ENCODE data around the gene PDSS2.
A peak's percentile ranks its signal among the peaks of the same experiment; 100 is the strongest.

Gene PDSS2

DNA sequence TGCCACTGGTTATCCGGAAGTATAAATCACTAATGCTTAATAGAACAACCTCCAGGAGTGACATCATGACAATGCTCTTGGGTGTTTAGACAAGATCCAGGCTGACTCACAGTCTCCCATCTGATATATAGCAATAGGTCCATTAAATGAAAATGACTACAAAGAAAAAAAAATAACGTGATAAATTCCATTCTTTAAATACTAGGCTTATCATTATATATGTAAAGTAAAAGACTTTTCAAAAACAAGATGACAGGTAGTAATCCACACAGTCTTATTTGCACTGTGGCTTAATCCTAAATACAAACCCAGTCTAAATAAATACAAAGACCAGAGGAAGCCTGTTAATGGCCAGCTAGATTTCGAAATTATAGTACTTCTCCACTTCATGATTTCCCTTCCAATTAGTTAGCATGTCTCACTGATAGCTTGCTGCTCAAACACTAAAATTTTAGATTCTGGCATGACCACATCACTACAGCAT is 195.0 kb downstream of the PDSS2 start:
- DNase-seq = no peak

DNA sequence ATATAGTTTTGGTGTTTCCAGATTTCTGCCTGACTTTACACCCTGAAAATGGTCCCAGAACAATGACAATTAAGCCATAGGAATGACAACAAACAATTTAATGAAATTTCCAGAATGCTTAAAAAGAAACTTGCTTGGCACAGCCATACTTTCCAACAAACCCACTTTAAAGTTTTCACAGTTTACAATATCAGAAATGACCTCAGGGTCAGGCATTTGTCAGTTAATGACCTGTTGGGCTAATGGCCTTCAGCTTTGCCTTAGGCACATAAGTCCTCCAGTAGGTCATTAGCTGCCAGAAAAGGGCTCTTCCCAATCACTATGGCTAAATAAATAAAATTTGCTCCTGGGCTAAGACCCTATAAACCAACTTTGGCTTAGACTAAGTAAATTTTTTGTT is 199.4 kb downstream of the PDSS2 start:
- DNase-seq = no peak

DNA sequence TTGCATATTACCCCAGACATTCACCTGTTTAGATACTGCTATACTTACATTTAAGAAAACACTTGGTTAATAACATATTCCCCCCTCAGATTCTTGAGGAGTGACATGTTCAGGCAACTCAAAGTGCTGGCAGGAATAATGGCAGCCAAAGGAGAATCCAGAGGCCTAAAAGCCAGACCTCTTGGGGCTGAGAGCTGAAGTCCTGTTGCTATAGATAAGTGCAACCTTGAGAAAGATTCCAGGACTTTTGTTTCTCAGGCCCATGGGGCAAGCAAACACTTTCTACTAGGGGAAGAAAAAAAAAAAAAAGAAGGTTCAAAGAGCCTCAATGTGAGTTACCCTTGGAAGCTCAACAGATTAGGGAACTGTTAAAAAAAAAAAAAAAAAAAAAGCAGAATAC is 211.2 kb downstream of the PDSS2 start:
- DNase-seq = no peak

DNA sequence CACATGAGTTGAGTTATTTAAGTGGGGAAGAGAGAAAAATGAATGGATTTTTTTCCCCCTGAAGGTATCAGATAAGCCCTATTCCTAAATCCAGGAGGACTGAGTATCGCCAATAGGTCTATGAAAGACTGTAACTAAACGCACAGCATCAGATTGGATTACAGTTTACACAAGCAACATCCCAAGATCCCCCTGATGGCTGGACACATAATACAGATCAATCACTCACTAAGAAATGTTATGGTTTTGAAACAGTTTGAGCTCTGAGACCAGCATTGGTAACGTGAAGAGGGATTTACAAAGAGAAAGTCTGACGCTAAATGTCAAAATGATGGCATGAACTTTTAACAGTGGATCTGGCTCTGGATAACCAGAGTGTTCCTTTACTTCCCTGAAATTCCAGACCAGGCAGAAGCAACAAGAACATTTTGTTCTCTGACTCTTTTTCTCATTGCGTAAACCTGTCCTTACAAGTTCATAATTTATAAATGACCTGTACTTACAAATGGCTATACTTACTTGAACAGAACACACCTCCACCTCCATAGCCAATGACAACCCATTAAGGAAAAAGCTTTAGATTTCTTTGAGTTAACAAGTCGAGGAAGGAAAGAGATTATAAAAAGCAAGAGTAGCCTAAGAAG is 212.3 kb downstream of the PDSS2 start:
- DNase-seq = no peak

DNA sequence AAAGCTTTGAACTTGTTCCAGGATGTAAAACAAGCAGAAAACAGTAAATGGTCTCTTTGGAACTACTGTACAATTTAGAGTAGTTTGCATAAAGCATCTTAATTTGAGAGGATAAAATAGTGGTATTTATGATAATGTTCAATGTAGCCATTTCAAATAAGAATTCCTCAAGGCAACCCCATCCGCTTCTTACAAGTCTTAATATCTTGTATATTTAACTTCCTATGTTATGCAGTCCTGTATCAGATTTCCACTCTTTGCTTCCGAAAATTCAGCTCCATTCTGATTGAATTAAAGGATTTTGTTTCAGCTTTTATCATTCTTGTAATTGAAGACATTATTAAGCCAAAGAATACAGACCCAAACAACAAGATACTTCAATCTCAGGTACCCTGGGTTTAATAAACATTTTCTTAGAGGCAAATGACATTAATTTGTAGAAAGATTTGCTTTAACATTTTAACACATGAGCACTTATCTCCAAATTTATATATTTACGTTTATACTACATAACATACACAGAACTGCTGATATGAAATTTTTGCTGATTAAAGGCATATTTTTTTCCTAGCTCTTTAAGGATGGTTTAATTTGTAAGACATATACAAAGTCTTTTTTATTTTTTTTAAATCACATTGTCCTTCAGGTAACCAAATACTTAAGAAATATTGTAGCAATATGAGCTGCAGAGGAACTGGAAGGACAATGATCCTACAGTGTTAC is 213.0 kb downstream of the PDSS2 start:
- no peak for DNase-seq

DNA sequence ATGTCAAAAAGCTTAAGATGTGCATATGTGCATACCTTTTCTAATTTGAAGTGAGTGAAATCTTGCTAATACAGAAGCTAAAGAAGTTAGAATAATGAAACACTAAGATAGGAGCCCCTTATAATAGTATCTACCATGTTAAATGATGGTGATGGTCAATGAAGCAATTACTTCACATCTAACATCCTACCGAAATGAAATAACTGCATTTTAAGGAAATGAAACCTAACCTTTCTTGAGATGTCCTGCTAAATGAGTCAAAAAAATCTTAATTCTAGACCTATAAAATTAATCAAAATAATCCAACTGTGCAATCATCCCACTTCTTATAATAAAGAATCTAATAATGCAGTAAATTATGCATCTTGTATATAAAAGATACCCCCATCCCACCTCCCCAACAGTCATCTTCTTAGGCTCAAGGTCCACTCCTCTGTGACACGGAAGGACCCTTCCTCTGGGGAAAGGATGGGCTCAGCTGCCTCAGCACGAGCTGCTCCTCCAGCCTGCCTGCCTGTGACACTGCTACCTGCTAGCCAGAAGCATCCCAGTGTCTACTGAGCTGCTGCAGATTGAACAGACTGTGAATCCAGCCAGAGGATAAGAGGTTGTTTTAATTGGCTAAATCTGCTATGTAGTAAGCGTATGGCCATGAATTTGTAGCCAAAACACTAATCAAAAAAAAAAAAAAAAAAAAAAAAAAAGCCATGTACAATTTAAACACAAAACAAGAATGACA is 214.5 kb downstream of the PDSS2 start:
- no peak for DNase-seq

DNA sequence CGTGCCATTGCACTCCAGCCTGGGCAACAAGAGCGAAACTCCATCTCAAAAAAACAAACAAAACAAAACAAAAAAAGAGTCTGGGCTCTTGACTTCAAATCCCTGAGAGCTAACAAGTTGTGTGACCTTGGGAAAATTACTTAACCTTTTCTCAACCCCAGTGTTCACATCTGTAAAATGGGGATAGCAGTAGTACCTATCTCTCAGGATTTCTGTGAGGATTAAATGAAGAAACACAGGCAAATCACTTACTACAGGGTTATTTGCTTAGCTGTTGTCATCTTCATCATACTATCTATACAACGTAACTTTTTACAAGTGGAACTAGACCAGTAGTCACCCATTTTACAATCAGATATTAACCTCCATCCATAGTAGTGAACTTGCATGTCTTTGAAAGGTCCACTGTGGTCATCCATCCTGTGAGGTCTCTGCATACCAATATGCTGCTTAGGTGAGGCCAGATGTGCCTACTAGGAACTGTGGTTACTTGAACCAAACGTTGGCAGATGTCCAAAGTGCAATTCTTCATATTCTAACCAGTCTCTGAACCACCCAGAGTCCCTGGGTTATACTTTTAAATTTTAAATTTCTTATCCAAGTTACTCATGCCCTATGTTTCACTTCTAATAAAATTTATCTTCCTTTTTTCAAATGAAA is 215.2 kb downstream of the PDSS2 start:
- DNase-seq = no peak

DNA sequence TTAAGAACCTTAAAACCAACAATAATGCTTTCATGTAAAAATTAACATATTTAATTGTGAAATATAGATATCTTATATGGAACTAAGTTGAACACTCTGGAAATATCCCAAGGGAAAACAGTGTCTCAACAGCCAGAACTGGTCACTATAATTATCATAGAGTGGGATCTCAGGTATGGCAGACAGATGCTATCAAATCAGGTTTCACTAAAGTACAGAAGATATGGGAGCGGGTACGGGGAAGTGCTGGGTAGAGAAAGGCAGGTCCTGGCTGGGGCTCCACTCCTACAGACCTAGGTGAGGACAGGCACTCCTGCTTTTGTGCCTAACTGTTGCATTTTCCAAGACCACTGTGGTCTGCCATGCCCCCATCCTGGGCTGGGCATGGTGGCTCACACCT is 215.9 kb downstream of the PDSS2 start:
- no peak for DNase-seq

DNA sequence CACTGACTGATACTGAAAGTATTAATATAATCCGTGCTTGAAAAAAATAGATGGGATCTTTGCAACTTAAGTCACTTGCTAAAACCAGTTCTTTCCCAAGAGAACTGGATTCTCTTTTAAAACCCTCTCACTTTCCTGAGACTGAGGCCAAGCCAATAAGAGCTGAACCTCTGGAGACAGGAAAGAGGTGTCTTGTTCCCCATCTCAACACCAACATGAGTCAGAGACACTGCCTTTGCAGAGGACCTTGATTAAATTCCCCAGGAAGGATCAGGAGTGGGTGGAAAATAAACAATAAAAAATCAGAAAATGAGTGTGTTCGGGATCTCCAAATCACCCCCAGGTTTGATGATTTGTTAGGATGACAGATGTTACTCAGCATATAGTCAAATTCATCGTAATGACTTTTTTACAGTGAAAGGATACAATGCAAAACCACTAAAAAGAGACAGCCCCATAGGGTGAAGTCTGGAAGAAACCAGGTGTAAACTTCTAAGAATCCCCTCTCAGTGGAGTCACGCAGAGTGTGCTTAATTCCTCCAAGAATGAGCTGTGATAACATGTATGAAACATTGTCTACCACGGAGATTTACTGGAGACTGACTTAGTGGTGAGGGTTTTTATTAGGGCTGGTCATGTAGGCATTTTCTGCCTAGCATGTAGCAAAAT is 221.2 kb downstream of the PDSS2 start:
- DNase-seq = peak; percentile 26

DNA sequence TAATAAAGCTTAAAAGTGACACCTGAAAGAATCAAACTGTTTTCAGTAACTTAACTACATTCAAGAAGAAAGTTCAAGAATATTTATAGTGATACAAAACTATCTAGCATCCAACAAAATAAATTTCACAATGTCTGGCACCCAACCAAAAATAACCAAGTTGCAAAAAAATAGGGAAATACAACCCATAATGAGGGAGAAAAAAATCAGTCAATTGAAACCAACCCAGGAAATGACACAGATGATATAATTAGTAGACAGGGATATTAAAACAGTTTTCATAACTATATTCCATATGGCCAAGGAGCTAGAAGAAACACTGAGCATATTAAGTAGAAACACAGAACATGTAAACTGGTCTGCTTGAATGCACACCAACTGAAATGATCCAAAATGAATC is 223.9 kb downstream of the PDSS2 start:
- DNase-seq = no peak

DNA sequence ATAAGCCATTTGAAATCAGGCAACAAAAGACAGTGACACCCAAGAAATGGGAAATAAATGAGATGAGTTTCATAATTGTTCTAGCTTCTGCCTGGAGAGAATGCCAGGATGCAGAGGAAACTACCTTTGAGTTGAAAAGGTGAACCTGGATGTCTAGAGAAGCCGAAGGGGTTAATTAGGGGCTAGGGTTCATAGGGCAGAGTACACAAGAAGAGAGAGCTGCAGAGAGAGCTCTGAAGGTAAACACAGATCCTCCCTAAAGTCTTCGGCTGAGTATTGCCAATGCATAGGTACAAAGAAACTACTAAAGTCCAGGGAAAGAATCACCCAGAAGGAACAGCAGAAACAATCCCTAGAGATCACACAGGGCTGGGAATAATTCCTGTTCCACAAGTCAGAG is 224.4 kb downstream of the PDSS2 start:
- DNase-seq = no peak

DNA sequence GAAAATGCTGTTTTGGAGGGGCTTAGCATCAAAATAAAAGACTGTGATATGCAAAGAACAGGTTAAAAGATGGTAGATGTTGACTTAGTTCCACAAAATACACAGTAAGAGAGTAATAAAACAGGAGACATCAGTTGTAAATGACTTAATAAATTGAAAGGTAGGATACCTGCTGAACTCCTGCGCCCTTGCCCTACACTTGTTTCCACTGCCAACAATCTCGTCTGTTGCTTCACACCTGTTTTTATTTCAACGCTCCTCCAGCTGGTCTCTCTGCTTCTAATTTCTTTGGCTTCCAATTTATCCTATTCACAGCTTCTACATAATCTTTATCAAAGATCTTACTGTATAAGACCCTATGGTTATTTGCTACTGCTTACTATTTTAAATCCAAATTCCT is 228.1 kb downstream of the PDSS2 start:
- DNase-seq = no peak

DNA sequence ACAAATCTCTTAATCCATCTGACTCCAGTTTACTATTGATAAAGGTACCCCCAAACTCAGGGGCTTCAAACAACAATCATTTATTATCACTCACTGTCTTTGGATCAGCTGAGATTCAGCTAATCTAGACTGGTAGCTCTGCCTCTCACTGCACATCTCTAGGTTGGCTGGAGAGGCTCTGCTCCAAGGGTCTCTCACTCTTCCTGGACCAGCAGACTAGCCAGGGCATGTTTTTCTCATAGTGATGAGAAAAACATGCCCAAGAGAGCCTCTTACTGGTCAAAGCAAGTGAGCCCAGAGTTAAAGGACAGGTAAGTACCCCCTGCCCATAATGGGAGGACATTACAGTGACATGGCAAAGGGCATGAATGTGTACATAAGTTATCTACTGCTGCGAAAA is 228.9 kb downstream of the PDSS2 start:
- no peak for DNase-seq

DNA sequence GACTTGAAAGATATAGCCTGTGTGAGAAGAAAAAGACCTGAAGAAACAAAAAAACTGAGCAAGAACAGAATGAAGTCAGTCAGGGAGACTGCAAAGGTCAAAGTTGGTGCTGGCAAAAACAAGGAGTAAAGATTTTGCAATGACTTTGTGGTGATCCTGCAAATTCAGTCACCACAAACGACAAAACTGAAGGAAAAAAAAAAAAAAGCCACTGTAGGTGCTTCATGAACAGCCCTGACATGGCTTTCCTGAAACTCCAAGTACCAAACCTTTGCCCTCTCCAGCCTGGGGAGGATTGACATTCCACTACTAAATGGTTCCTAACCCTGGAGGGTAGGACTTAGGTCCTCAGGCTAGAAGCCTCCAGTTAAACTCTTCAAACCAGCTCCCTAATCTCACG is 229.3 kb downstream of the PDSS2 start:
- no peak for DNase-seq

DNA sequence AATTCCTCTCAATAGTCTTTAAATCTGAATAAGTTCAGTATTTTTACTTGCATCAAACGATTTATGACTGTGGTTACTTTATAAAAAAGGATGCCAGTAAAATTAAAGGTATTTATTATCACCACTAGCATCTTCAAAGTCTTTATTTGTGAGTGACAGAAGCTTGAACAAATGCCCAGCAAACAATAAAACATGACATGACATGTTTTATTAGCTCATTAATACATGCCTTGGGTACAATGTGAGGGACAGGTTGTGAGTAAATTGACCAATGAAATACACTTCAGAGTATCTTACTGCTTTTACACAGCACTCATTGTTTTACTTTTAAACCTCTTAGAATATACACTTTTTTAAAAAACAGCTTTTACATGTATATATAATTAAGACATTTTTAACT is 230.6 kb downstream of the PDSS2 start:
- DNase-seq = no peak

DNA sequence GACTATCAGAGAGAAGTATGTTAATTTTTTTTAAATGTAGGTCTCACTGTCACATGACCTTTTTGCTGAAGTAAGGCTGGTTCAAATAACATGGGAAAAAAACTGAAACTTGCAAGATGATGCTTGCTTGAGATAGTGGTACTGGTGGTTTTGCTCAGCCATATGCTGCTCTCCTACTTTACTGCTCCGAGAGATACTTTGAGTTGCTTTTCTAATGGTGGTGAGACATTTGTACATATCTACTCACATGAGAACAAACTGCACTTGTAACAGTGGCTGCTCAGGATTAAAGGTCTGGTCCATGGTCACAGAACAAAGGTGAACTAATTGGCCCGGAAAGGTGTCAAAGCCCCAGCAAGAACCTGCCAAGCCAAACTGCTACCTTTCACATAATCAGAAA is 237.8 kb downstream of the PDSS2 start:
- no peak for DNase-seq

DNA sequence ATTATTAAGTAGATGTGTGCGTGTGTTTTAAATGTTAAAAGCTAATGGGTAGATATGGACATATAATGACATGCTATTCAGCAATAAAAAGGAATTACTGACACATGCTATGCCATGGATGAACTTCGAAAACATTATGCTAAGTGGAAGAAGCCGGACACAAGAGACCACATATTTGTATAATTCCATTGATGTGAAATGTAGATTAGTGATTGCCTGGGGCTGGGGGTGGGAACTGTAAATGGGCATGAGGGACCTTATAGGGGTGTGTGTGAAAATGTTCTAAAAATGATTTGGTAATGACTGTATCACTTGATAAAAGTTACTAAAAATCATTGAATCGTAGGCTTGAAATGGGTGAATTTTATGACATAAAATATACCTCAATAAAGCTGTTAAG is 239.5 kb downstream of the PDSS2 start:
- DNase-seq = peak; percentile 9

DNA sequence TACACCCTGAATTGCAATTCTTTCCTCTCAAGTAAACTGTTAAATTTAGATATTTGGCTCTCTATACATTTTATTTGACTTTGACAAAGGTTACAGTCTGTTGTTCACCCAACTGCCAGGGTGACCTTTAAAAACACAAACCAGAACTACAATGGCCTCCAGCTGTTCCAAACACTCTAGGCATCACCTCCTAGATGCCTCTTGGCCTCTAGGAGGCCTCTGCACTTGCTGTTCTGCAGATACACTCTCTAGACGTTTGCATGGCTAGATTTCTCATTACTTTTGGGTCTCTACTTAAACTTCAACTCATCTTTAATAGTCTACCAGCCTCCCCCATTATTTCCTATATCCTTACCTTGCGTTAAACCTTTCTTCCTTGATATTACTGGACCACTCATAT is 241.2 kb downstream of the PDSS2 start:
- no peak for DNase-seq

DNA sequence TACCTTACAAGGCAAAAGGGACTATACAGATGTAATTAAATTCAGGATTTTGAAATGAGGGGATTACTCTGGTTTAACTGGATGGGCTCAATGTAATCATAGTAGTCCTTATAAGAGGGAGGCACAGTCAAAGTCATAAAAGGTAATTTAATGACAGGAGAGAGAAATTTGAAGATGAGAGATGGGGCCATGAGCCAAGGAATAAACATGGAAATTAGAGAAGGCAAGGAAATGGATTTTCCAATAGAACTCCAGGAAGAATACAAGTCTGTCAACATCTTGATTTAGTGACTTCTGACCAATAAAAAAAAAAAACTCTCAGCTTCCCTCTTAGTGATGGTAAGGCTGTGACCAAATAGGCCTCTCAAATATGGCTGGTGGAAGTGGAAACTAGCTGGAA is 242.1 kb downstream of the PDSS2 start:
- DNase-seq = no peak

DNA sequence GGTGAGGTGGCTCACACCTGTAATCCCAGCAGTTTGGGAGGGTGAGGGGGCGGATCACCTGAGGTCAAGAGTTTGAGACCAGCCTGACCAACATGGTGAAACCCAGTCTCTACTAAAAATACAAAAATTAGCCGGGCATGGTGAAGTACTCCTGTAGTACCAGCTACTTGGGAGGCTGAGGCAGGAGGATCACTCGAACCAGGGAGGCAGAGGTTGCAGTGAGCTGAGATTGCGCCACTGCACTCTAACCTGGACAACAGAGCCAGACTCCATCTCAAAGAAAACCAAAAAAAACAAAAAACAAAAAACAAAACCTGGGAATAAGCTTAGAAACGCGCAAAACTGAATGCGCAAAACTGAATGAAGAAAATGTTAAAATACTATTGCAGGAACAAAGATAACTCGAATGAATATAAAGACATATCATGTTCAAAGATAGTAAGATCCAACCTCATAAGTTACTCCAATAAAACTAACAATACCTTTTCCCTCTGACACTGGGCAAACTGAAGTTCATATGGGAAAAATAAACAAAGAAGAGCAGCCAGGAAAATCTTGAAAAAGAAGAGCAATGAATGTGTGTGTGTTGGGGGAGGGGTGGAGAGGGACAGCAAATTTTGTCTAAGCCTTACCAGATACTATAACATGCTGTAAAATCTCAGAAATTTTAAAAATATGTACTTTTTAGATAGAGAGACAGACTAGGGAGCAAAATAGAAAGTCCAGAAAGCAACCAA is 243.0 kb downstream of the PDSS2 start:
- DNase-seq = no peak

DNA sequence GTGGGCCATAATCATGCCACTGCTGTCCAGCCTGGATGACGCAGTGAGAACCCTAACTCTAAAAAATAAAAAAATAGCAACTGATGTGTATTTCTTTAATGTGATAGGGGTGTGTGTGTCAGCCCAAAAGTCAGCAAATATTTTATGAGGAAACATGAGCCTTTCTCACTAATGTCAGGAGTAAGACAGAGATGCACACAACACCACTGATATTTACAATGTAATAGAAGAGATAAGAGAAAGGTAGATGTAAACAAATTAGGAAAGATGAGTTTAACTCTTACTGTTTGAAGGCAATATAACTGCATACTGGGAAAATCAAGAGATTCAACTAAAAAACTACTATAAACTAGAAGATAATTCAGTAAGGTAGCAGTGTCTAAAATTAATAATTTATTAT is 244.0 kb downstream of the PDSS2 start:
- DNase-seq = no peak

DNA sequence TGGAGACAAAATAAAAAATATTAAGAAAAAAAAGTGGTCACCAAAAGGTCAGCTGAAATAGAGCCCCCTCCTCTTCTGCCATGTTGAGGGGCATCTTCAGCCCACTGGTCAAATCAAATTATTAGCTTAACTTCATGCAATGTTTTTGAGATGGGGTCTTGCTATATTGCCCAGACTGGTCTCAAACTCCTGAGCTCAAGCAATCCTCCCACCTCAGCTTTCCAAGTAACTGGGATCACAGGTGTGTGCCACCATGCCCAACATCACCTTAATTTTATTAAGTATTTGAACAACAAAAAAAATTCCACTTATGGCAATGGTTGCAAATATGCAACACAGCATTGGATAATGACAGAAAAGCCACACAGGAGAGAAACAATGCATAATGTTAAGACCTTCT is 244.7 kb downstream of the PDSS2 start:
- no peak for DNase-seq

All from NCI-H526 treated with DMSO at 0.1 percent for 48 hours (cell line).